GM12878 (cell line): ENCODE results near the gene NRN1L. TPM values are rescaled to one million over a fixed set of nuclear protein-coding genes. Genes with fewer than 3 reads are reported as not detected.

ENCODE experiments used
- ATAC-seq: fragments of 200-7000 bp; cut with Tn5 transposase; 3 replicates; pipeline ENCODE4 v1.9.1; 2020; ENCODE audit warnings: mild to moderate bottlenecking, moderate library complexity
- BruUV-seq: library from RNA; stranded (reverse); fragments of 400-500 nt; replicated peaks from 2 replicates; lab custom pipeline; 2021; lab: Mats Ljungman, UMichigan
- CTCF ChIA-PET: fragments of 300-600 bp; sonication (Branson Sonifier 250); formaldehyde crosslinking; extraction: SDS; loops from one replicate; lab custom pipeline; 2021; ENCODE audit warnings: inconsistent platforms; lab: Yijun Ruan, JAX
- POLR2A ChIA-PET: fragments of 350-600 bp; formaldehyde crosslinking; extraction: SDS; loops from one replicate; lab custom pipeline; 2021; ENCODE audit warnings: inconsistent platforms; lab: Charles Lee
- RAD21 ChIA-PET: fragments of 300-600 bp; sonication (Branson Sonifier 250); formaldehyde crosslinking; loops from one replicate; lab custom pipeline; 2023; ENCODE audit warnings: antibody characterized with exemption; ENCODE audit not compliant: unreplicated experiment; lab: Charles Lee
- SMC1A ChIA-PET: fragments of 300-600 bp; sonication (Branson Sonifier 250); formaldehyde crosslinking; loops from one replicate; lab custom pipeline; 2023; ENCODE audit not compliant: unreplicated experiment, uncharacterized antibody; lab: Charles Lee
- DNase-seq: peaks from one replicate; pipeline ENCODE4 v3.0.0-alpha.2; 2011; ENCODE audit warnings: low read depth, low spot score
- FAIRE-seq: peaks from 3 replicates; lab custom pipeline; 2011; peaks lifted over from hg19 to GRCh38; lab: Jason Lieb, UNC
- H2AFZ ChIP-seq: 2 replicates; pipeline ENCODE4 v1.6.0; 2011; ENCODE audit warnings: low read depth, low read length, control low read depth; ENCODE audit not compliant: control insufficient read depth
- H3K27ac ChIP-seq: 2 replicates; pipeline ENCODE4 v1.5.1; 2011; ENCODE audit warnings: control low read depth; ENCODE audit not compliant: control insufficient read depth, insufficient read depth
- H3K27me3 ChIP-seq, 2 experiments: replicated peaks in 1 of 2; 2 replicates each; pipeline versions ENCODE4 v1.6.0 to v1.6.1; 2011; ENCODE audit warnings: low read length in 1 of 2; ENCODE audit not compliant: control insufficient read depth in 2 of 2, insufficient read depth in 2 of 2
- H3K36me3 ChIP-seq, 2 experiments: 2 replicates each; pipeline ENCODE4 v1.5.1; 2011; ENCODE audit warnings: low read length in 1 of 2; ENCODE audit not compliant: control insufficient read depth in 2 of 2, insufficient read depth in 2 of 2
- H3K4me1 ChIP-seq: 2 replicates; pipeline ENCODE4 v1.6.1; 2011; ENCODE audit warnings: mild to moderate bottlenecking, low read length, moderate library complexity, mixed read lengths; ENCODE audit not compliant: control insufficient read depth, insufficient read depth
- H3K4me2 ChIP-seq: 2 replicates; pipeline ENCODE4 v1.6.0; 2011; ENCODE audit warnings: control low read depth; ENCODE audit not compliant: control insufficient read depth, insufficient read depth
- H3K4me3 ChIP-seq: fragments of 200-600 bp; sonication (generic); 2 replicates; pipeline ENCODE4 v1.5.1; 2016
- H3K79me2 ChIP-seq: 2 replicates; pipeline ENCODE4 v1.6.0; 2011; ENCODE audit warnings: low read length; ENCODE audit not compliant: control insufficient read depth, insufficient read depth
- H3K9ac ChIP-seq: 2 replicates; pipeline ENCODE4 v1.8.0; 2011; ENCODE audit warnings: low read length, control low read depth, mixed read lengths; ENCODE audit not compliant: control insufficient read depth, insufficient read depth
- H3K9me3 ChIP-seq: replicated peaks from 3 replicates; pipeline ENCODE4 v1.5.1; 2011; ENCODE audit warnings: mild to moderate bottlenecking, low read length; ENCODE audit not compliant: control insufficient read depth, insufficient read depth
- H4K20me1 ChIP-seq: 2 replicates; pipeline ENCODE4 v1.6.0; 2011; ENCODE audit not compliant: control insufficient read depth, insufficient read depth
- BCLAF1 ChIP-seq: fragments of 450-650 bp; IDR thresholded peaks from 2 replicates; pipeline ENCODE4 v1.6.1; 2017; ENCODE audit warnings: antibody characterized with exemption, mild to moderate bottlenecking, moderate library complexity
- MTA2 ChIP-seq: fragments of 450-650 bp; IDR thresholded peaks from 2 replicates; pipeline ENCODE4 v1.6.1; 2016; ENCODE audit warnings: low read depth, mild to moderate bottlenecking, moderate library complexity
- MTA3 ChIP-seq: IDR thresholded peaks from 2 replicates; pipeline ENCODE4 v1.6.1; 2012; ENCODE audit warnings: low read length, inconsistent platforms, borderline replicate concordance
- NFXL1 ChIP-seq: fragments of 450-650 bp; IDR thresholded peaks from 2 replicates; pipeline ENCODE4 v1.6.1; 2017; ENCODE audit warnings: antibody characterized with exemption, mild to moderate bottlenecking, borderline replicate concordance
- ZNF384 ChIP-seq: IDR thresholded peaks from 2 replicates; pipeline ENCODE4 v1.6.1; 2012; ENCODE audit warnings: low read depth, mild to moderate bottlenecking, low read length, improper control_type of control experiment, borderline replicate concordance
- WGBS: methylation state at CpG from one replicate; pipeline ENCODE4 v1.1.6; 2016; ENCODE audit warnings: low lambda C conversion rate; ENCODE audit not compliant: insufficient replicate concordance, insufficient coverage; ENCODE audit errors: missing lambda C conversion rate; 5-methylcytosine and 5-hydroxymethylcytosine counted together
- in situ Hi-C: fragments of 300-500 bp; cut with MboI; formaldehyde crosslinking; loops from 9 replicates; pipeline ENCODE4 v1.14.3; 2018; ENCODE audit warnings: mixed read lengths
- intact Hi-C: fragments of 100-400 bp; cut with micrococcal nuclease; formaldehyde crosslinking; loops from one replicate; pipeline ENCODE4 v1.14.2; 2022; ENCODE audit not compliant: unreplicated experiment
- polyA plus RNA-seq, 11 experiments: library from polyadenylated mRNA; depleted of rRNA in 4 of 11; unstranded in 6 of 11; stranded (reverse) in 5 of 11; fragments of >200 nt; fragmentation: Nextera tagmentation in 4 of 11; fragmentation: Illumina TruSeq in 1 of 11; extraction: Ambion mirVana in 4 of 11; extraction: Trizol in 1 of 11; gene quantifications; 1 replicate in 1 of 11; 2 replicates in 10 of 11; pipeline versions ENCODE4 v1.2.1 to v1.2.3, GENCODE V29; 2011 to 2016; ENCODE audit warnings: inconsistent platforms in 2 of 11, missing spikeins in 2 of 11, low read depth in 1 of 11
- total RNA-seq, 4 experiments: library from RNA; depleted of rRNA in 3 of 4; stranded (reverse); fragments of >200 nt in 3 of 4; fragmentation: Illumina TruSeq in 1 of 4; extraction: Trizol in 1 of 4; gene quantifications; 2 replicates each; pipeline versions ENCODE4 v1.2.1 to v1.2.3, GENCODE V29; 2013 to 2021
- TF ChIP-seq, protein P1 (sequence below): fragments of 450-650 bp; IDR thresholded peaks from 2 replicates; pipeline ENCODE4 v1.6.1; 2017; ENCODE audit warnings: borderline replicate concordance

NRN1L gene
- total and polyA plus RNA-seq, 10 of the 15 experiments (the other 5 are each of a cell fraction or from before 2014, with no cell fraction given), result 0.11 to 0.99 (median 0.28) TPM; not detected in 3

DNA sequence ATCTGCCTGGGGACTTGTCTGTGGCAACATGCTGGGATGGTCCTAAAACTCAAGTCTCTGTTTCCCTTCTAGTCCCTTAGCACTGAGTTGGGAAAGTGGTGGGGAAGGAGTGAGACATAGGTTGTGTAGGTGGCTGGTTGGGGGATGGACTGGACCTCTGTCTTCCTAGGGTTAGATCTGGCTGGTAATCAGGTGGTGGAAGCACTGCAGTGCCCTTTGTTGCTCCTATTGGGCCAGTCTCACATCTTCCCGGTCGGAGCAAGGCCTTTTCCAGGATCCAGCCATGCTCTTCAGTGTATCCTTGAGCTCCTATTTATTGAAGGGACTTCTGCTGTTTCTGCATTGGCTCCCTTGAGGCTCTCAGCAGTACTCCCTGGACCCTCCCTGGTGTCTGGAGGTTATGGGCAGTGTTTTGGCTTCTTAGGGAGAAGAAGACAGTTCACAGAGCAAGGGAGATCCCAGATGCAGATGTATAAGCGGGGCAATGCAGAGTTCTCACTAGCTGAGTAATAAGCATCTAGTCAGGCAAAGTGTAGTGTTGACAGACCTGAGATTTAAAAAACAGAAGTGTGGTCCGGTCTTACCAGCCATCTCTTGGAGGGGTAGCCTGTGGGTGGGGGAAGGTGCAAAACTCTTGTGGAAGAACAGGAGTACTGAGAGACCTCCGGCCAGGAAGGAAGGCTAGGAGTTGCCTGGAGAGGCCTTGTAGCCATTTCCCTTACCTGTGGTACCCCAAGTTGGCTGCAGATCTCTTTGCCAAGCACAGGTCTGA is 39.2 kb upstream of the NRN1L start:
- CTCF ChIA-PET, result interaction anchor here (0.7 to 2.8 kb wide), 12 partner anchors 10 to 325 kb away, joined by 3 to 24 read pairs (median 4); no protein-coding TSS in a partner anchor
- POLR2A ChIA-PET, result interaction anchor here (0.5 to 3.3 kb wide), 14 partner anchors 10 to 627 kb away, joined by 3 to 29 read pairs (median 4); partner anchors contain the start of genes ACD, EDC4, GFOD2 and PSMB10
- H3K27me3 ChIP-seq, result no peaks in the 10 kb centered on the region
- 58% methylated on average over 5 of the region's 5 CpGs for WGBS
- peaks cover 29% of the 10 kb centered on the region for H3K4me1 ChIP-seq
- peaks cover 0 to 6% of the 10 kb centered on the region in 2 experiments; a peak in 2 of 4 replicates for H3K36me3 ChIP-seq
- peak overlapping the region; percentile 84 for H3K4me3 ChIP-seq
- H3K9me3 ChIP-seq, result no peaks in the 10 kb centered on the region
- H2AFZ ChIP-seq, result no peak overlapping the region; the same call in 1 of the 2 replicates
- peak overlapping the region; percentile 84 for H3K4me2 ChIP-seq
- H3K27ac ChIP-seq, result peak overlapping the region; percentile 81
- RAD21 ChIA-PET, result interaction anchor here (0.6 to 1.6 kb wide), 12 partner anchors 10 to 195 kb away, joined by 3 to 6 read pairs (median 3); partner anchors contain the start of genes EDC4, GFOD2, RANBP10 and TSNAXIP1
- TF ChIP-seq BCLAF1 (no peak), NFXL1 (no peak), MTA3 (0 out of 2 replicates have a peak, but pooled peaks have one; percentile 37), ZNF384 (no peak), MTA2 (no peak)
- TF ChIP-seq, protein P1, sequence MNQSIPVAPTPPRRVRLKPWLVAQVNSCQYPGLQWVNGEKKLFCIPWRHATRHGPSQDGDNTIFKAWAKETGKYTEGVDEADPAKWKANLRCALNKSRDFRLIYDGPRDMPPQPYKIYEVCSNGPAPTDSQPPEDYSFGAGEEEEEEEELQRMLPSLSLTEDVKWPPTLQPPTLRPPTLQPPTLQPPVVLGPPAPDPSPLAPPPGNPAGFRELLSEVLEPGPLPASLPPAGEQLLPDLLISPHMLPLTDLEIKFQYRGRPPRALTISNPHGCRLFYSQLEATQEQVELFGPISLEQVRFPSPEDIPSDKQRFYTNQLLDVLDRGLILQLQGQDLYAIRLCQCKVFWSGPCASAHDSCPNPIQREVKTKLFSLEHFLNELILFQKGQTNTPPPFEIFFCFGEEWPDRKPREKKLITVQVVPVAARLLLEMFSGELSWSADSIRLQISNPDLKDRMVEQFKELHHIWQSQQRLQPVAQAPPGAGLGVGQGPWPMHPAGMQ, result no peak
- H4K20me1 ChIP-seq, result no peaks in the 10 kb centered on the region
- intact Hi-C loops, result loop anchor here (1.0 to 2.0 kb wide), 3 partner anchors 28 to 283 kb away; partner anchors contain the start of genes CTCF, EDC4 and PSMB10
- FAIRE-seq (peak; percentile 68), DNase-seq (no peak), ATAC-seq (no peak)
- no TSS peak for BruUV-seq
- peaks cover 59% of the 10 kb centered on the region for H3K79me2 ChIP-seq
- peak overlapping the region; percentile 77 for H3K9ac ChIP-seq
- in situ Hi-C loops, result no loop called here
- SMC1A ChIA-PET, result interaction anchor here (0.8 to 1.9 kb wide), 9 partner anchors 12 to 332 kb away, joined by 3 to 8 read pairs (median 5); partner anchors contain the start of genes ACD and EDC4
